IPS-15b (cell line): ENCODE measurements around the gene ZNF141.

ENCODE experiments used
- H3K27me3 ChIP-seq: one replicate; pipeline ENCODE4 v1.6.1; 2013; ENCODE audit warnings: low read length; ENCODE audit not compliant: control insufficient read depth, insufficient read depth
- H3K36me3 ChIP-seq: one replicate; pipeline ENCODE4 v1.6.1; 2013; ENCODE audit warnings: low read length; ENCODE audit not compliant: control insufficient read depth, insufficient read depth
- H3K4me1 ChIP-seq: one replicate; pipeline ENCODE4 v1.6.1; 2013; ENCODE audit warnings: mild to moderate bottlenecking, low read length; ENCODE audit not compliant: control insufficient read depth, insufficient read depth
- H3K4me3 ChIP-seq: one replicate; pipeline ENCODE4 v1.5.1; 2013; ENCODE audit warnings: low read depth, low read length
- H3K9ac ChIP-seq: one replicate; pipeline ENCODE4 v1.6.1; 2013; ENCODE audit warnings: low read depth, mild to moderate bottlenecking, low read length
- H3K9me3 ChIP-seq: one replicate; pipeline ENCODE4 v1.6.1; 2013; ENCODE audit warnings: mild to moderate bottlenecking, low read length; ENCODE audit not compliant: control insufficient read depth, insufficient read depth

Gene ZNF141

DNA sequence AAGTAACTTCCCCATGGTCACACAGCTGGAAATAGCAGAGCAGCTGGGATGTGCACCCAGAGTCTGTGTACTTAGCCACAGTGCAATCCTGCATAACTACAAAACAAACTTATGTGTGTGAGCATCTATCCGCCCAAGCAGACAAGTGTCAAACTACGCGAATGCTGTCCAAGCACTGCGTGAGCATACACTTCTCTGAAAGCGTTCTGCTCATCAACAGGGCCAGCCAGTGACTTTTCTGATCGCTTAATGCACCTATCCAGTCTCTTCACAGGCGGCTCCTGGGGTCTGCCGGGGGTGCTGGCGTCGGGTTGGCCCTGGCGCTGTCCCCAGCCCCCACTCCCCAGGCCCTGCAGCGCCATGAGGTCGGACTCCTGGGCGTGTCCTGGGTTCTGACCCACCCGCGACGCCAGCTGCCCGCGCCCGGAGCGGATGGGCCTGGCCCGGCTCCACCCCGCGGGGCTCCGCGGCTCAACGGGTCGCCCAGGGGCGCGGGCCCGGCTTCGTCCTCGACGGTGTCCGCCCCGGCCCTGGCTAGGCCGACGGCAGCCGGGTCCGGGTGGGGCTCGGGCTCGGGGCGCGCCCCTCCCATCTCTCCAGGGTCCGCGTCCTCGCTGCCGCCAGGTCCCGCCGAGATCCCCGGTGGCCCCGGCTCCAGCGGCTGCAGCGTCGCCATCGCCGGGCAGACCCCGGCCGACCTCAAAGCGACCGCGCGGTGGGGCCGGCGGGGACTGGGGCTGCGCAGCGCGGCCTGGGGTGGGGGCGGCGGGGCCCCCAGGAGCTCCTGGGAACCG lies 1.3 kb upstream of the ZNF141 start:
- no peaks in the 10 kb centered on the region for H3K9me3 ChIP-seq
- peaks cover 2% of the 10 kb centered on the region for H3K4me1 ChIP-seq
- no peak overlapping the region for H3K9ac ChIP-seq
- peaks cover 11% of the 10 kb centered on the region for H3K27me3 ChIP-seq
- H3K36me3 ChIP-seq, result no peaks in the 10 kb centered on the region
- peak overlapping the region; percentile 97 for H3K4me3 ChIP-seq

DNA sequence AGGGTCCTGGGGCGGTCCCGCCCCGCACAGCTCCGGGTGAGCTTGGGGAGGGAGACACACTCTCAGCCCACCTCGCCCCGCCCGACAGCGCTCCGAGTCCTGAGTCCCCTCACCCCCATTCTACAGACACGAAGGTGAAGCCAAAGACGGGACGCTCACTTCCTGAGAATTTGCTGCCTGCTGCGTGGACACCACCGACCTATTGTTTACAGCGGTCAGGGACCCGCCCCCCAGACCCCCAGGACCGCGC lies 796 bp upstream of the ZNF141 start:
- peaks cover 11% of the 10 kb centered on the region for H3K27me3 ChIP-seq
- H3K4me3 ChIP-seq, result peak overlapping the region; percentile 97
- H3K9me3 ChIP-seq, result no peaks in the 10 kb centered on the region
- no peaks in the 10 kb centered on the region for H3K36me3 ChIP-seq
- no peak overlapping the region for H3K9ac ChIP-seq
- H3K4me1 ChIP-seq, result peaks cover 2% of the 10 kb centered on the region

DNA sequence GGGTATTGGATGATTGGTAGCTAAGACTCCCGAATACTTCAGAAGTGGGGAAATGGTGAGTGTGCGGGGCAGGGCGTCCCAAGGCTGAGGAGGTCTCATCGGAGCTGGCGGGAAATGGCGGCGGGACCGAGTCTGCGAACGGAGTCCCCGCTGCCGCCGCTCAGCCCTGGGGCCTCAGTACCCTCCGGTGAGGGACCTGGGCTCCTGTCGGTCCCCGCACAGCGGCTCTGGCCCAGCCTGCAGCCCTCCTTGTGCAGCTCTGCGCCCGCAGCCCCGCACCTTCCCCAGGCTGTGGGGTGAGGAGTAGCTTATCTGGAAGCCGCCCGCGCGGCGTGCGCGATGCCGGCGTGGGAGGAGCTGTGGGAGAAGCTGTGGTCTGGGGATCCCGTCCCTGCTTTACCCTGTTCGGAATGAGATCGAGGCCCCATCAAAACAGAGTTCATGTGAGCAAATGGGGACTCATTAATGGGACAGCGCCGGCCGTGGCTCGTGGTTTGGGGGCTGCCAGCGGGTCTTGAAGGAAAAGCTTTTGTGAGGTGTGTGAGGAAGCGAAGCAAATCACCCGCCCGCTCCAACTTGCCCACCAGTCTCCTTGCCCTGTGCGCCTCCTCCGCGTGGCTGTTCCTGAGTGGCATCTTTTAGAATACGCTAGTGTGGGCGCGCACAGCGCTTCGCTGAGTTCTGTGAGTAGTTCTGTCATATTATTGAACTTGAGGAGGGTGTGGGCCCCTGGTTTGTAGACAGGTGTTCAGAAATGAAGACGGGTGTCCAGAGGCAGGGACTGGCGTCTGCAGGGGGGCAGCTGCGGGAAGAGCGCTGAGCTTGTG lies 531 bp downstream of the ZNF141 start:
- no peaks in the 10 kb centered on the region for H3K36me3 ChIP-seq
- H3K9me3 ChIP-seq, result no peaks in the 10 kb centered on the region
- H3K4me3 ChIP-seq, result peak overlapping the region; percentile 91
- H3K27me3 ChIP-seq, result peaks cover 11% of the 10 kb centered on the region
- peaks cover 2% of the 10 kb centered on the region for H3K4me1 ChIP-seq
- H3K9ac ChIP-seq, result peak overlapping the region; percentile 91

DNA sequence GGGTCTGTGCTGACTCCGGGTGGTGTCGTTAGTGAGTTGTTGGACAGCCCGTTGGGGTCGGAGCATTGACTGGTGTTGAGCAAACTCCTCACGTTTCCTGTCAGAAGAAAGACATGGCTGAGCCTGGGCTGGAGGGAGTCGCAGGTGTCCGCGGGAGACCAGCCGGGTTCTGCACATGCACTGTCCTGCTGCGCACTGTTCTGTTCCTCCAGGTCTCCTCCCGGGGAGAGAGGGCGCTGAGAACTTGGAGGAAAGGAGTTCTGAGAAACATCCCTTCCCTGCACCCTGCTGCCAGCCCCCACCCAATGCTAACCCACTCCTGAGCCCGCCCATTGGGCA lies 1.1 kb downstream of the ZNF141 start:
- Histone ChIP-seq H3K4me1 (peaks cover 2% of the 10 kb centered on the region), H3K9me3 (no peaks in the 10 kb centered on the region), H3K4me3 (peak overlapping the region; percentile 91), H3K36me3 (no peaks in the 10 kb centered on the region), H3K27me3 (peaks cover 11% of the 10 kb centered on the region), H3K9ac (no peak overlapping the region)

DNA sequence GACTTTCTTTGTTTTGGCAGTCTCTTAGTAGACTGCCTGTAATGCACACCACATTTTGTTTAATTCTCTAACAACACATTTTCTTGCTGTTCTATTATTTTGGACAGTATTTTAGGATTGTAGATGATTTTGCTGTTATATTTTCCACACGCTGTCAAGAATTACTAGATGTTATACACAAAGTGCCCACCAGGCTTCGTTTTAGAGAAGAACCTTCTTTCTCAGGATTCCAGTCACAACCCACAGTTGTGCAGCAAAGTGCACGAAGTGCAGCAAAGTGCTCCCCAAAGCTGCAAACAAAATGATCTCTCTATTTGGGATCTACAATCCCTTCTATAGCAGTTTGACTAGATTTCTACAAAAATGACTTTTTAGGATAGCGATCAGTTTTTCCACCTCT lies 2.4 kb downstream of the ZNF141 start:
- peaks cover 2% of the 10 kb centered on the region for H3K4me1 ChIP-seq
- peaks cover 3% of the 10 kb centered on the region for H3K36me3 ChIP-seq
- H3K4me3 ChIP-seq, result peak overlapping the region; percentile 5
- no peak overlapping the region for H3K9ac ChIP-seq
- H3K9me3 ChIP-seq, result no peaks in the 10 kb centered on the region
- peaks cover 11% of the 10 kb centered on the region for H3K27me3 ChIP-seq

DNA sequence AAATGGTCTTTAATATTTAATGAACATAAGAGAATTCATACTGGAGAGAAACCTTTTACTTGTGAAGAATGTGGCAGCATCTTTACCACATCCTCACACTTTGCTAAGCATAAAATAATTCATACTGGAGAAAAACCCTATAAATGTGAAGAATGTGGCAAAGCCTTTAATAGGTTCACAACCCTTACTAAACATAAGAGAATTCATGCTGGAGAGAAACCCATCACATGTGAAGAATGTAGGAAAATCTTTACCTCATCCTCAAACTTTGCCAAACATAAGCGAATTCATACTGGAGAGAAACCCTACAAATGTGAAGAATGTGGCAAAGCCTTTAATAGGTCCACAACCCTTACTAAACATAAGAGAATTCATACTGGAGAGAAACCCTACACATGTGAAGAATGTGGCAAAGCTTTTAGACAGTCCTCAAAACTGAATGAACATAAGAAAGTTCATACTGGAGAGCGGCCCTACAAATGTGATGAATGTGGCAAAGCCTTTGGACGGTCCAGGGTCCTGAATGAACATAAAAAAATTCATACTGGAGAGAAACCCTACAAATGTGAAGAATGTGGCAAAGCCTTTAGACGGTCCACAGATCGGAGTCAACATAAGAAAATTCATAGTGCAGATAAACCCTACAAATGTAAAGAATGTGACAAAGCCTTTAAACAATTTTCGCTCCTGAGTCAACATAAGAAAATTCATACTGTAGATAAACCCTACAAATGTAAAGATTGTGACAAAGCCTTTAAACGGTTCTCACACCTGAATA lies 35.6 kb downstream of the ZNF141 start:
- no peaks in the 10 kb centered on the region for H3K27me3 ChIP-seq
- H3K9me3 ChIP-seq, result peaks cover 66% of the 10 kb centered on the region
- H3K4me3 ChIP-seq, result no peak overlapping the region
- H3K36me3 ChIP-seq, result peaks cover 21% of the 10 kb centered on the region
- H3K4me1 ChIP-seq, result no peaks in the 10 kb centered on the region
- no peak overlapping the region for H3K9ac ChIP-seq

DNA sequence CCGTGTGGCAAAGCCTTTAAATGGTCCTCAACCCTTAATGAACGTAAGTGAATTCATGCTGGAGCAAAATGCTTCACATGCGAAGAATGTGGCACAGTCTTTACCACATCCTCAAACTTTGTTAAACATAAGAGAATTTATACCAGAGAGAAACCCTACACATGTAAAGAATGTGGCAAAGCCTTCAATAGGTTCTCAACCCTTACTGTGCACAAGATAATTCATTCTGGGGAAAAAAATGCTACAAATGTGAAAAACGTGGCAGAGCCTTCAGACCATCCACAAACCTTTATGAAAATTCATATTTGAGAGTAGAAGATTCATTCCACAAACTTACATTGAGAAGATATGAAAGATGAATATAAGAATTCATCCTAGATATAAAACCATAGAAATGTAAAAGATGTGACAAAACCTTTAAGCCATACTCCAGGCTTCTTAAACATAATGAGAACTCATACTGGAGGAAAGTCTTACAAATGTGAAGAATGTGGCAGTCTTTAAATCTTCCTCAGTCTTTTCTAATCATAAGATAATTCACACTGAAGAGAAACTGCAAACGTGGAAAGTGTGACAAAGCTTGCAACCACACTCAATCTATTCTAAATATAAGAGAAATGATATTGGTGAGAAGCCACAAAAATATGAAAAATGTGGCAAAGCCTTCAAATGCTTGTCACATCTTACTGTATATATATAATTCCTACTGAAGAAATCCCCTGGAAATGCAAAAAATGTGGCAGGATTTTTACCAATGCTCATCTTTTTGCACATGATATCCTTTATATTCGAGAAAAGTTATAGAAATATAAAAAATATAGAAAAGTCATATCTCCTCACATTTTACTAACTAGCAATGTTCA lies 36.9 kb downstream of the ZNF141 start:
- Histone ChIP-seq H3K9me3 (peaks cover 66% of the 10 kb centered on the region), H3K9ac (no peak overlapping the region), H3K27me3 (no peaks in the 10 kb centered on the region), H3K4me1 (no peaks in the 10 kb centered on the region), H3K4me3 (no peak overlapping the region), H3K36me3 (peaks cover 21% of the 10 kb centered on the region)

GRCh38 chr4:384311-385010 lies 46.8 kb downstream of the ZNF141 start:
- Histone ChIP-seq H3K27me3 (no peaks in the 10 kb centered on the region), H3K9ac (no peak overlapping the region), H3K9me3 (no peaks in the 10 kb centered on the region), H3K36me3 (no peaks in the 10 kb centered on the region), H3K4me3 (no peak overlapping the region), H3K4me1 (no peaks in the 10 kb centered on the region)

GRCh38 chr4:385934-386707 lies 48.5 kb downstream of the ZNF141 start:
- Histone ChIP-seq H3K4me1 (no peaks in the 10 kb centered on the region), H3K36me3 (no peaks in the 10 kb centered on the region), H3K9me3 (peaks cover 5% of the 10 kb centered on the region), H3K27me3 (no peaks in the 10 kb centered on the region), H3K4me3 (no peak overlapping the region), H3K9ac (no peak overlapping the region)

DNA sequence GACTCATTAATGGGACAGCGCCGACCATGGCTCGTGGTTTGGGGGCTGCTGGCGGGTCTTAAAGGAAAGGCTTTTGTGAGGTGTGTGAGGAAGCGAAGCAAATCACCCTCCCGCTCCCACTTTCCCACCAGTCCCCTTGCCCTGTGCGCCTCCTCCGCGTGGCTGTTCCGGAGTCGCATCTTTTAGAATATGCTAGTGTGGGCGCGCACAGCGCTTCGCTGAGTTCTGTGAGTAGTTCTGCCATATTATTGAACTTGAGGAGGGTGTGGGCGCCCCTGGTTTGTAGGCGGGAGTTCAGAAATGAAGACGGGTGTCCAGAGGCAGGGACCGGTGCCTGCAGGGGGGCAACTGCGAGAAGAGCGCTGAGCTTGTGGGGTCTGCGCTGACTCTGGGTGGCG lies 49.1 kb downstream of the ZNF141 start:
- Histone ChIP-seq H3K36me3 (no peaks in the 10 kb centered on the region), H3K9ac (no peak overlapping the region), H3K9me3 (peaks cover 5% of the 10 kb centered on the region), H3K27me3 (no peaks in the 10 kb centered on the region), H3K4me3 (no peak overlapping the region), H3K4me1 (no peaks in the 10 kb centered on the region)
